MG63 (cell line): ENCODE results near the gene SPOCK1. TPM values are rescaled to one million over a fixed set of nuclear protein-coding genes. Genes with fewer than 3 reads are reported as not detected.

ENCODE experiments used
- DNase-seq: peaks from one replicate; pipeline ENCODE4 v3.0.0-alpha.2; 2020
- H3K27me3 ChIP-seq: fragments of 250-450 bp; sonication (Bioruptor Pico); 2 replicates; pipeline ENCODE4 v1.5.1; 2020; ENCODE audit warnings: mild to moderate bottlenecking, moderate library complexity
- H3K36me3 ChIP-seq: fragments of 250-450 bp; sonication (Bioruptor Pico); 2 replicates; pipeline ENCODE4 v1.5.1; 2020; ENCODE audit warnings: mild to moderate bottlenecking, moderate library complexity
- H3K4me3 ChIP-seq: fragments of 250-450 bp; sonication (Bioruptor Pico); 2 replicates; pipeline ENCODE4 v1.5.1; 2020; ENCODE audit warnings: mild to moderate bottlenecking, moderate library complexity
- H3K9me3 ChIP-seq: fragments of 250-450 bp; sonication (Bioruptor Pico); 2 replicates; pipeline ENCODE4 v1.5.1; 2020; ENCODE audit warnings: mild to moderate bottlenecking, moderate library complexity
- total RNA-seq: library from RNA; depleted of rRNA; stranded (reverse); fragments of >200 nt; shearing (Covaris generic); gene quantifications from 2 replicates; pipeline ENCODE4 v1.2.3, GENCODE V29; 2014; ENCODE audit warnings: low replicate concordance

SPOCK1 gene
- total RNA-seq, 1 experiment from 2014 or later, result 92.3 TPM

- Histone ChIP-seq H3K36me3 (no peaks in the 10 kb centered on the region), H3K9me3 (no peaks in the 10 kb centered on the region), H3K27me3 (no peaks in the 10 kb centered on the region), H3K4me3 (no peak overlapping the region)
- no peak for DNase-seq
These were observed 442.4 kb downstream of the SPOCK1 start for GRCh38 chr5:137056676-137057075.

GRCh38 chr5:137055271-137055872 lies 443.8 kb downstream of the SPOCK1 start:
- H3K36me3 ChIP-seq, result no peaks in the 10 kb centered on the region
- H3K9me3 ChIP-seq, result no peaks in the 10 kb centered on the region
- no peaks in the 10 kb centered on the region for H3K27me3 ChIP-seq
- no peak for DNase-seq
- no peak overlapping the region for H3K4me3 ChIP-seq

- Histone ChIP-seq H3K36me3 (no peaks in the 10 kb centered on the region), H3K27me3 (no peaks in the 10 kb centered on the region), H3K4me3 (no peak overlapping the region), H3K9me3 (no peaks in the 10 kb centered on the region)
- DNase-seq, result no peak
These were observed 444.3 kb downstream of the SPOCK1 start for GRCh38 chr5:137054792-137055191.

- H3K9me3 ChIP-seq, result no peaks in the 10 kb centered on the region
- no peak for DNase-seq
- no peaks in the 10 kb centered on the region for H3K36me3 ChIP-seq
- no peak overlapping the region for H3K4me3 ChIP-seq
- no peaks in the 10 kb centered on the region for H3K27me3 ChIP-seq
These were observed 444.8 kb downstream of the SPOCK1 start for GRCh38 chr5:137054335-137054734.

- no peaks in the 10 kb centered on the region for H3K9me3 ChIP-seq
- no peak for DNase-seq
These were observed 448.0 kb downstream of the SPOCK1 start for GRCh38 chr5:137051161-137051560.

DNA sequence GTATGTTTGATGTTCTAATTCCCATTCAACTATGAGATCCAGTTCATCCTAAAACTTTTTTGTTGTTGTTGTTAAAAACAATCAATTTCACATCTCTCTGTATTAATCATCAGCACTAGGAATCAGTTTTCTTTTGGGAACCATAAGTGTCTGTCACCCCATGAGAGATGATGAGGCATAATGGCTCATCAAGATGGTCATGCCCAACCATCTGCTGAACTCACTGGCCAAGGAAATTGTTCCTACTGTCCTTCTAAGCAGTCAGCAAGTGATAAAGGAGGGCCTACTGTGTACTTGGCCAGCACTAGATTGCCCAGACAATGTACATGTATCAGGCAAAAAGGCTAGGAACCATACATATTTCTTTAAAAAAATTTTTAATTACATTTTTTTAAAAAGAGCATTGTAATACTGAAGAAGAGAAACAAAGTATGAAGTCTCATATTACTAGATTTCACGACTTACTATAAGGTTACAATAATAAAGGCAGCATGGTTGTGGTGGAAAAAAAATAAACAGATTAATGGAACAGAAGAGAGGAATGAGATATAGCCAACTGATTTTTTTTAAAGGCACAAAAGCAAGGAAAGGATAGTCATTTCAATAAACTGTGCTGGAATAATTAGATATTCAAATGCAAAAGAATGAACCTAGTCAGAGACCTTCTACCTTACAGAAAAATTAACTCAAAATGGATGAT lies 458.3 kb downstream of the SPOCK1 start:
- Histone ChIP-seq H3K9me3 (peaks cover 13% of the 10 kb centered on the region), H3K36me3 (peaks cover 14% of the 10 kb centered on the region; the same call in 1 of the 2 replicates), H3K4me3 (no peak overlapping the region), H3K27me3 (no peaks in the 10 kb centered on the region)
- peak; percentile 53 for DNase-seq

More at GRCh38 chr5:137051161-137051560, 448.0 kb downstream of the SPOCK1 start:
- Histone ChIP-seq H3K4me3 (no peak overlapping the region), H3K27me3 (no peaks in the 10 kb centered on the region), H3K36me3 (no peaks in the 10 kb centered on the region)

DNA sequence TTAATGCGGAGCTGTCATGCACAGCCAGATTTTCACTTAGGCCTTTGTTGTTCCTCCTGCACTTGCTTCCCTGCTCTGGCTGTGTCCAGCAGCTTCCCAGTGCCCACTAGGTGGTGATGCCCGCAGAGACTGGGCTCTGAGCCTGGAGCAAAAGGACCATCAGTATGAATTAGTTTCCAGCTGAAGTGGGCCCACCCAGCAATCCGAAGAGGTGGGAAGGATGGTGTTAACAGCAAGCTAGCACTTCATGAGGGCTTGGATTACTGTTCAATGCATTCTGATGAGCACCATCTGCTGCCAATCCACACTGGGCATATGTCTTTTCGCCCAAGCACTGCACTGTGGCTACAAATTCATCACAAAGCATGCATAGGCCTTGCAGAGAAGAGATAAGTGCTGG lies 459.1 kb downstream of the SPOCK1 start:
- Histone ChIP-seq H3K36me3 (peaks cover 14% of the 10 kb centered on the region; the same call in 1 of the 2 replicates), H3K27me3 (no peaks in the 10 kb centered on the region), H3K9me3 (peaks cover 13% of the 10 kb centered on the region), H3K4me3 (no peak overlapping the region)
- no peak for DNase-seq

DNA sequence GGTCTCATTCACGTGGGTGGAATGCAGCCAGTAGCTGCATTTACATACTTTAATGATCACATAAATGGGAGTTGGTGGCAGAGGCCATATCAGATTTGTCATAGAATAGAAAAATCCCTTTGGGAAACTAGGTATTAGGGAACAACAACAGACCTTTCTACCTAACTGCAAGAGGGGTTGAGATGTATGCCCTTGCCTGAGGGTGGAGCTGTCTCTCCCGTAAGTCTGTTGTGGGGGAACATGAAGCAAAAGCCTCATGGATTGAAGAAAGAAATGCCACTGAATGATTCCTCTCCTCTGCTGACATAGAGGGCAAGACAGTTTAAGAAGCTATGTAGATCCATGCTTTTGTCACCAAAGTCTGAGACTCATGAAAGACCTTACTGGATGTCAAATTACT lies 461.3 kb downstream of the SPOCK1 start:
- H3K36me3 ChIP-seq, result peaks cover 22% of the 10 kb centered on the region
- H3K4me3 ChIP-seq, result no peak overlapping the region
- peaks cover 6% of the 10 kb centered on the region for H3K9me3 ChIP-seq
- DNase-seq, result no peak
- no peaks in the 10 kb centered on the region for H3K27me3 ChIP-seq

DNA sequence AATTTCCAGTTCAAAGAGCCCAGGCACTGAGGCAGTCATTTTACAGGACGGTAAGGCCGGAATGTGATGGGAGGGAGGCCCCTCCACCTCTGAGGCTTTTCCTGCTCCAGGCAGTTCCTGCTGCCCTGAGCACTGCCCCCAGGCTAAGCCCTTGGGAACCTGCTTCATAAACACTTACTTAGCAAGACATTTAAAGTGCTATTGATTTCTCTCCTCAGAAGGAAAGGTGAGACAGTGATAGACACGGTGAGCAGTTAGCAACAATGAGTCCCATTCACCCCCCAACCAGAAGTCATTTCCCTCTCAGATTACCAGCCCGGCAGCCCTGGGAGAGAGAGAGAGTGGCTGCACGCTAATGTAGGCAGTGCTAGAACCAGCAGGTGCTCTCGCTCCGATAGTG lies 462.5 kb downstream of the SPOCK1 start:
- peaks cover 22% of the 10 kb centered on the region for H3K36me3 ChIP-seq
- no peaks in the 10 kb centered on the region for H3K27me3 ChIP-seq
- 0 out of 2 replicates have a peak, but pooled peaks cover 2% of the 10 kb centered on the region for H3K9me3 ChIP-seq
- H3K4me3 ChIP-seq, result no peak overlapping the region
- no peak for DNase-seq

DNA sequence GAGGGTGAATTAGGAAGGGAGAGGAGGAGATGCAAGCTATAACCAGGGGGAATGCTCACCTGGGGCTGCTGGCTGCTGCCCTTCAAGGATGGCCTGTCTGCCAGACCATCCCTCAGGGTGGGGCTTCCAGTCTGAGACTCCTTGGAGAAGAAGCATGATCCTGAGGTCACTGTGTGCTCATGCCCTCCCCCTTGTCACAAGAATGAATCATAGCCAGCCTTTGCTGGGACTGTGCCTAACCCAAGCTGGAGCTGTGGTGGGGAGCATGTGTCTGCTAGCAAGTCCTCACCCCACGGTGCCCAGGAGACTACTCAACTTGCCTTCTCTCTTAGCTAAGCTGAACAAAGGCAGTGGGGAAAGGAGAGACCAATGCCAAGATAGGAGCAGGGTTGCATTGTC lies 463.6 kb downstream of the SPOCK1 start:
- H3K36me3 ChIP-seq, result peaks cover 22% of the 10 kb centered on the region
- H3K9me3 ChIP-seq, result 0 out of 2 replicates have a peak, but pooled peaks cover 2% of the 10 kb centered on the region
- no peak overlapping the region for H3K4me3 ChIP-seq
- no peak for DNase-seq
- no peaks in the 10 kb centered on the region for H3K27me3 ChIP-seq

- Histone ChIP-seq H3K4me3 (no peak overlapping the region), H3K36me3 (peaks cover 18% of the 10 kb centered on the region), H3K27me3 (no peaks in the 10 kb centered on the region), H3K9me3 (0 out of 2 replicates have a peak, but pooled peaks cover 2% of the 10 kb centered on the region)
- DNase-seq, result no peak
These were observed 464.2 kb downstream of the SPOCK1 start for GRCh38 chr5:137034764-137035479.

GRCh38 chr5:137034213-137034612 lies 464.9 kb downstream of the SPOCK1 start:
- Histone ChIP-seq H3K36me3 (peaks cover 18% of the 10 kb centered on the region), H3K27me3 (no peaks in the 10 kb centered on the region), H3K9me3 (0 out of 2 replicates have a peak, but pooled peaks cover 2% of the 10 kb centered on the region), H3K4me3 (no peak overlapping the region)
- DNase-seq, result no peak

DNA sequence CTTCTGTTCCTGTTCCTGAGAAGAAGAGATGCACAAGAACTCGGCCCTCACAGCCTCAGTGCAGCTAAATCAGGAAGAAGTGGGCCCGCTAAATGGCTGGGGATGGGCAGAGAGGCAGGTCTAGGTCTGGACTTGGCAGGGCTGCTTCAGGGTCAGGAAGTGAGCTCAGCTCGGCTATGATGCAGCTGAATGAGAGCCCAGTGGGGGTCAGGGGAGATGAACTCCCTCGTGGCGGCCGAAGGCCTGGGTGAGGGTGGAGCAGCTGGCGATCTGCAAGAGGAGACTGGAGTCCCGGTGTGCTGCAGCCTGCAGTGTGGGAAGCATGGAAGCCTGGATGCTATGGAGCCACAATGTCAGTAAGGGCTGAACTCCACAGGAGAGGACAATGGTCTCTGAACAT lies 466.2 kb downstream of the SPOCK1 start:
- Histone ChIP-seq H3K9me3 (0 out of 2 replicates have a peak, but pooled peaks cover 2% of the 10 kb centered on the region), H3K4me3 (no peak overlapping the region), H3K36me3 (peaks cover 18% of the 10 kb centered on the region), H3K27me3 (no peaks in the 10 kb centered on the region)
- peak; percentile 91 for DNase-seq

DNA sequence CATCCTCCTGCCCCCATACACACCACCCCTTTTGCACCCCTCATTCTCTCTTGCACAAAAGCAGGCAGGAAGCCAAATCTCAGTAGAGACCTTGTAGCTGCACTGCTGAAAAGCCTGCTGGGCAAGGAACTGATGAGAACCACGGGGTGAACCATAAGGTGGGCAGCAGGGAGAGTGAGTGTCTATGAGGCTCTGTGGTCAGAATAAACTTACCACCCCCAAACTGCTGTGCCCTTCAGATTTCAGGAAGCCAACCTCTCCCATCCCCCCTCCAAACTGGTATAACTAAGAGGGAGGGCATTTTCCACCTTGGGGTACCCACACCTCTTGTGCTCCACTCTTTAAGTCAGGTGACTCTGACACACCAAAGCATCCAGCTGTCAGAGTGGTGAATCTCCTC lies 471.4 kb downstream of the SPOCK1 start:
- Histone ChIP-seq H3K9me3 (no peaks in the 10 kb centered on the region), H3K4me3 (no peak overlapping the region), H3K27me3 (no peaks in the 10 kb centered on the region)

DNA sequence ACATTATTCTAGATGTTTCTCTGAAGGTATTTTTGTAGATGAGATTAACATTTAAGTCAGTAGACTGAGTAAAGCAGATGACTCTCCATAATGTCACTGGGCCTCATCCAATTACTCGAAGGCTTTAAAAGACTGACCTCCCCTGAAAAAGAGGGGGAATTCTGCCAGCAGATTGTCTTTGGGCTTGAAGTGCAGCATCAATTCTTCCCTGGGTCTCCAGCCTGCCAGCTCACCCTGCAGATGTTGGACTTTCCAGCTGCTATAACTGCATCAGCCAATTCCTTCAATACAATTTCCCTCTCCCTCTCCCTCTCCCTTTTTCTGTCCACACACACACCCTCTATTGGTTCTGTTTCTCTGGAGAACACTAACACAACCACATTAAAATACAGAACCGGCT lies 472.8 kb downstream of the SPOCK1 start:
- Histone ChIP-seq H3K9me3 (no peaks in the 10 kb centered on the region), H3K36me3 (no peaks in the 10 kb centered on the region)

More for the DNA sequence above, 471.4 kb downstream of the SPOCK1 start:
- DNase-seq, result no peak
- peaks cover 5% of the 10 kb centered on the region for H3K36me3 ChIP-seq

GRCh38 chr5:137024044-137024443 lies 475.1 kb downstream of the SPOCK1 start:
- Histone ChIP-seq H3K36me3 (no peaks in the 10 kb centered on the region), H3K4me3 (no peak overlapping the region), H3K27me3 (no peaks in the 10 kb centered on the region), H3K9me3 (no peaks in the 10 kb centered on the region)
- no peak for DNase-seq

More for the DNA sequence above, 472.8 kb downstream of the SPOCK1 start:
- no peaks in the 10 kb centered on the region for H3K27me3 ChIP-seq
- no peak overlapping the region for H3K4me3 ChIP-seq
- DNase-seq, result peak; percentile 53

DNA sequence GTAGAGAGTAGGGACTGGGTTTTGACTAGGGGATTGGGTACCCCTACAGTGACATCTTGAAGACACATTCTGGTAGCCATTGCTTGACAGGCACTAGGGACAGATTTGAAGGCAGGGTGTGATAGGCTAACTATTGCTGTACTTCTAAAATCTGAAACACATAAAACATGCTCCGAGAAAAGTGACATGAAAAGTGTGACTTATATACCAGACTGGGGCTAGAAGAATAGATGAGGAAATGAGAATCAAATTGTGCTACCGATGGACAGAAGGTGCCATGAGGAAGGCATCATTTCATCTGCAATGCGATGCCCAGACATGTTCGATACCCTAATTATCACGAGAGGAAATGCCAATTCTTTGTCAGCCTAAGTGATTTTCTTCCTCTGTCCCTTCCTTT lies 475.8 kb downstream of the SPOCK1 start:
- Histone ChIP-seq H3K4me3 (no peak overlapping the region), H3K27me3 (no peaks in the 10 kb centered on the region), H3K9me3 (no peaks in the 10 kb centered on the region), H3K36me3 (no peaks in the 10 kb centered on the region)
- DNase-seq, result no peak
